Psoas muscle (tissue), 8 donors: ENCODE data around the gene ARHGAP32. TPM values are rescaled to one million over a fixed set of nuclear protein-coding genes. Genes with fewer than 3 reads are reported as not detected.
A peak's percentile ranks its signal among the peaks of the same experiment; 100 is the strongest.

Experiments used
- ATAC-seq, 4 donors: fragments of 200-7000 bp; cut with Tn5 transposase; one replicate each; pipeline ENCODE4 v1.9.1; 2020; ENCODE audit warnings: moderate library complexity in 3 of 4, mild to moderate bottlenecking in 2 of 4
- DNase-seq, 2 donors: peaks; one replicate each; pipeline ENCODE4 v3.0.0-alpha.2; 2020
- H3K27ac ChIP-seq: fragments of 200-600 bp; one replicate; pipeline ENCODE4 v1.8.0; 2022
- H3K27me3 ChIP-seq, 3 donors: fragments of 200-600 bp in 1 of 3; one replicate each; pipeline versions ENCODE4 v1.6.1 to v1.8.0; 2013 to 2022; ENCODE audit warnings: low read length in 2 of 3, mild to moderate bottlenecking in 2 of 3, moderate library complexity in 1 of 3; ENCODE audit not compliant: insufficient read depth in 3 of 3
- H3K36me3 ChIP-seq, 2 donors: fragments of 200-600 bp in 1 of 2; one replicate each; pipeline versions ENCODE4 v1.6.1 to v1.8.0; 2013 to 2022; ENCODE audit warnings: low read depth in 1 of 2, mild to moderate bottlenecking in 1 of 2, moderate library complexity in 1 of 2; ENCODE audit not compliant: insufficient read depth in 1 of 2
- H3K4me1 ChIP-seq: fragments of 200-600 bp; one replicate; pipeline ENCODE4 v1.8.0; 2022
- H3K4me3 ChIP-seq: fragments of 200-600 bp; one replicate; pipeline ENCODE4 v1.8.0; 2022; ENCODE audit warnings: mild to moderate bottlenecking
- H3K9me3 ChIP-seq: fragments of 200-600 bp; one replicate; pipeline ENCODE4 v1.8.0; 2022
- WGBS, 3 donors: extraction: QIAGEN DNeasy Blood & Tissue Kit; methylation state at CpG; one replicate each; pipeline versions ENCODE4 v1.1.6 to v1.1.7; 2013; 5-methylcytosine and 5-hydroxymethylcytosine counted together
- intact Hi-C, 2 donors: fragments of 100-400 bp; cut with DNase I; formaldehyde crosslinking; loops; one replicate each; pipeline versions ENCODE4 v1.11.0 to v1.14.2; 2022
- polyA plus RNA-seq, 3 donors: library from polyadenylated mRNA; stranded (reverse); fragments of 200-250 nt; gene quantifications; one replicate each; pipeline ENCODE4 v1.2.3, GENCODE V29; 2013
- total RNA-seq, 4 donors: library from RNA; stranded (reverse); fragmentation: NEBNext Ultra II Directional in 2 of 4; extraction: Animal tissue kit (Norgen Biotek cat#: 25700) in 2 of 4; gene quantifications; one replicate each; pipeline versions ENCODE4 v1.2.1 to v1.2.4, GENCODE V29; 2021 to 2023
- TF ChIP-seq, protein P1 (sequence below): fragments of 200-600 bp; IDR thresholded peaks from one replicate; pipeline ENCODE4 v1.8.0; 2022; ENCODE audit warnings: antibody characterized with exemption
- donor health status: healthy with polysubstance abuse.
- donor health status: DM: no; HTN: no; CAD: no; lungs with moderate emphysema.
- donor health status: Bipolar disorder and iron deficiency.
- donor health status: healthy.
- donor health status: DM: yes; HTN: yes; CAD: no.
- donor health status: DM: no; HTN: no; CAD: no.
- donor health status: DM: no; HTN: no; CAD: no.
- donor health status: DM: yes; HTN: yes; CAD: no.

Gene ARHGAP32
- total and polyA plus RNA-seq, 7 donors: 1.3 to 10.1 (median 6.4) TPM

DNA sequence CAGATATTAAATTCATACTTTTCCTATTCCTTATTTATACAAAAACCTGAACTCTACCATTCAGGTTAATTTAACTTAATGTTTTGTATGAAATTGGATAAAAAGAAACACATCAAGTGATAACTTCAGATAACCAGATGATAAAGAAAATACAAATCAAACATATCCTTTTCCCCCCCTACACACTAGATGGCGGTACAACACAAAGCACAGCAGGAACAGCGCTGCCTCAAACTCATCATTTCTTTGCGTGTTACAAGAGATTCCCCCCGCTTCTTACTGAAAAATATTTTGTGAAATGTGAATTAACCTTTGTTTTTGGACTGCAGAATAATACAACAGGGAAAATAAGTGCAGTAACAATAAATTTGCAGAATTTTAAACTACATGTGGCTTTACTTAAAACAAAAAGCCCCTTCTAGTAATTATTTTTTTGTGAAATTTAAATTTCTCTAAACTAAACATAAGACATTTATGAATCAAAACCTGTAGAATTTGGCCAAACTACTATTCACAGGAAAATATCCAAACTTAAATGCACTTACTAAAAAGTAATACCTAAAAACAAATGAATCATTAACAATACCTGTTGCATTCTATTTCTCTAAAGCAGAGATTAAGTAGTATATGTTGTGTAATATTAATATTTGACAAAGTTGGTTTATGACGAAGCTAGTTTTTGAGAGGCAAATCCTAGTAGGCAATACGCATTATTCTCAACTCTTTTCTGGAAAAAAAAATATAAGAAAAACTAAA, 74.4 kb downstream of the ARHGAP32 start:
- Histone ChIP-seq H3K9me3 (no peaks in the 10 kb centered on the region), H3K4me1 (no peaks in the 10 kb centered on the region), H3K27ac (no peak overlapping the region), H3K36me3 (no peaks in the 10 kb centered on the region), H3K4me3 (no peak overlapping the region), H3K27me3 (no peaks in the 10 kb centered on the region)
- DNase-seq: no peak
- intact Hi-C loops: loop anchor here (2.0 to 10.0 kb wide), 3 partner anchors 213 to 637 kb away; no protein-coding TSS in a partner anchor
- TF ChIP-seq, protein P1, sequence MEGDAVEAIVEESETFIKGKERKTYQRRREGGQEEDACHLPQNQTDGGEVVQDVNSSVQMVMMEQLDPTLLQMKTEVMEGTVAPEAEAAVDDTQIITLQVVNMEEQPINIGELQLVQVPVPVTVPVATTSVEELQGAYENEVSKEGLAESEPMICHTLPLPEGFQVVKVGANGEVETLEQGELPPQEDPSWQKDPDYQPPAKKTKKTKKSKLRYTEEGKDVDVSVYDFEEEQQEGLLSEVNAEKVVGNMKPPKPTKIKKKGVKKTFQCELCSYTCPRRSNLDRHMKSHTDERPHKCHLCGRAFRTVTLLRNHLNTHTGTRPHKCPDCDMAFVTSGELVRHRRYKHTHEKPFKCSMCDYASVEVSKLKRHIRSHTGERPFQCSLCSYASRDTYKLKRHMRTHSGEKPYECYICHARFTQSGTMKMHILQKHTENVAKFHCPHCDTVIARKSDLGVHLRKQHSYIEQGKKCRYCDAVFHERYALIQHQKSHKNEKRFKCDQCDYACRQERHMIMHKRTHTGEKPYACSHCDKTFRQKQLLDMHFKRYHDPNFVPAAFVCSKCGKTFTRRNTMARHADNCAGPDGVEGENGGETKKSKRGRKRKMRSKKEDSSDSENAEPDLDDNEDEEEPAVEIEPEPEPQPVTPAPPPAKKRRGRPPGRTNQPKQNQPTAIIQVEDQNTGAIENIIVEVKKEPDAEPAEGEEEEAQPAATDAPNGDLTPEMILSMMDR: peak; percentile 87
- WGBS, 3 donors: 35 to 38% (median 36%) methylated on average over 6 of the region's 6 CpGs
- ATAC-seq: peak in 3 of 4 donors; percentile 69 to 75 (median 74)

DNA sequence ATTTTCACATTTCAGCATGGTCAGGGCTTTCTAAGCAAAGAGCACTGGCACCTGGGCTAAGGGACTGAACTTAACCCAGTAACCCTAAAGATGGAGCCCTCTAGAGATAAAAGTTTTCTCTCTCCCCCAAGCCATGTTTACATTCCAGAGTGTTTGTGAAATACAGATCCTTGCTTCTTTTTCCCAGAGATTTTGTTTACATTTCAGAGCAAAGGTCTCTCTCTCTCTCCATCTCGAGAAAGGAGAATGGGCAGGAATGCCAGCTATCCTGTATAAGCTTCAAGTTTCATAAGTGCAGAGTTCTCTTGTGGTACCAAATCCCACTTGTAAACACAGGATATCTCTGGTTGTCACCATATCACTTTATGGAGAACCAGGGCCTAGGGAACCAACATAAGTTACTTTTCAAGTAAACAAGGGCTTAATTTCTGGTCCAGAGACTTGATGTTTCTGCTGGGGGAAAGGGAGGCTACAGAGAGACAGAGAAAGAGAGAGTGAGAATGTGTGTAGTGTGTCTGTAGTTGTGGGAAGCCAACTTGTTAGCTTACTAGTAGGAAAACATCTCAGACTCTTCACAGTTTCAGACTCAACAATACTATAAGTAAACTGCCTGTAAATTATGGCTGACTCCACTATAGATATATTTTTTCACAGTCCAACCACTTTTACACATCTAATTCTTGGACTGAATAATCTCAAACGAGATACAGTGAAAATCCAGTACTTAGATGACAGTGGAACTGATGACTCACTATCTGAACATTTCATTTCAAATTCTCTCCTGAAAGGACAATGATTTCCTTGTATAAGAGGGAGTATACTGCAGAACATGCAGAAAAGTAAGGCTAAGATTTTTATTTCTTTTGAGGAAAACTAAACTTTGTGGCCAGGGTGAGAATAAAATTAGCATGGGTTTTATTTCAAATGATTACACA, 76.2 kb downstream of the ARHGAP32 start:
- no peak for DNase-seq

DNA sequence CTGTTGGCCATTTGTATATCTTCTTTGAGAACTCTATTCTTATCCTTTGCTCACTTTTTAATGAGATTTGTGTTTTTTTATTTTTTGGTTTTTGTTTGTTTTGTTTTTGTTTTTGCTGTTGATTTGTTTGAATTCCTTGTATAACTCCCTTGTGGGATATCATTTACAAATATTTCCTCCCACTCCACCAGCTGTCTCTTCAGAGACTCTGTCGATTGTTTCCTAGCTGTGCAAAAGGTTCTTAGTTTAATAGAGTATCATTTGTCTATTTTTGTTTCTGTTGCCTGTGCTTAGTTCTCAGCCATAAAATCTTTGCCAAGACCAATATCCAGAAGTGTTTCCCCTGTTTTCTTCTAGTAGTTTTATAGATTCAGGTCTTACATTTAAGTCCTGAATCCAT, 82.4 kb downstream of the ARHGAP32 start:
- ATAC-seq: no peak
- Histone ChIP-seq H3K36me3 (no peaks in the 10 kb centered on the region), H3K4me3 (no peak overlapping the region), H3K27ac (no peak overlapping the region), H3K9me3 (peaks cover 17% of the 10 kb centered on the region), H3K27me3 (no peaks in the 10 kb centered on the region), H3K4me1 (no peaks in the 10 kb centered on the region)
- DNase-seq: no peak
- WGBS, 3 donors: 11 to 15% (median 13%) methylated on average over 1 of the region's 1 CpG
- intact Hi-C loops: loop anchor here in 1 of 2 donors (10.0 kb wide), 1 partner anchor 645 kb away; no protein-coding TSS in a partner anchor
- TF ChIP-seq, protein P1: no peak

More for the DNA sequence above, 76.2 kb downstream of the ARHGAP32 start:
- Histone ChIP-seq H3K9me3 (no peaks in the 10 kb centered on the region), H3K27me3 (no peaks in the 10 kb centered on the region), H3K4me1 (no peaks in the 10 kb centered on the region), H3K36me3 (no peaks in the 10 kb centered on the region), H3K27ac (no peak overlapping the region), H3K4me3 (no peak overlapping the region)
- TF ChIP-seq, protein P1: no peak
- intact Hi-C loops: loop anchor here (2.0 to 10.0 kb wide), 3 partner anchors 215 to 639 kb away; no protein-coding TSS in a partner anchor
- 48 to 65% (median 54%) methylated on average over 2 of the region's 2 CpGs for WGBS, 3 donors
- ATAC-seq: no peak

DNA sequence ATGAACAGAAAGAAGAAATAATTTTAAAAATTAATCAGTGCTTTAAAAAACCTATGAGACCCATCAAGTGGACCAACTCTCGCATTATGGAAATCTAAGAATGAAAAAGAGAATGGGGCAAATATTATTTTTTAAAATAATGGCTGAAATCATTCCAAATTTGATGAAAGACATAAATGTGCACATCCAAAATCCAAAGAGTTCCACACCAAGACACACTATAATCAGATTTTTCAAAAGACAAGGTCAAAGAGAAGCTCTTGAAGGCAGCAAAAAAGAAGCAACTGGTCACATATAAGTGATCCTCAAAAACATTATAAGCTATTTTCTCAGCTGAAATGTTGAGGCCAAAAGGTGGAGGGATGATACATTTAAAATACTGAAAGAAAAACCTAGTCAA, 85.3 kb downstream of the ARHGAP32 start:
- intact Hi-C loops: no loop called here
- ATAC-seq (no peak), DNase-seq (no peak)
- Histone ChIP-seq H3K4me3 (no peak overlapping the region), H3K4me1 (no peaks in the 10 kb centered on the region), H3K36me3 (no peaks in the 10 kb centered on the region), H3K27ac (no peak overlapping the region), H3K27me3 (no peaks in the 10 kb centered on the region), H3K9me3 (peaks cover 20% of the 10 kb centered on the region)
- WGBS, 3 donors: 97 to 99% (median 97%) methylated on average over 1 of the region's 1 CpG
- TF ChIP-seq, protein P1: no peak
